ENCODE data around the gene FHIP1A. TPM values are rescaled to one million over a fixed set of nuclear protein-coding genes. Genes with fewer than 3 reads are reported as not detected.

FHIP1A gene
- polyA plus RNA-seq, 6 donors from 2014 or later: 0.10 TPM; not detected in 5

DNA sequence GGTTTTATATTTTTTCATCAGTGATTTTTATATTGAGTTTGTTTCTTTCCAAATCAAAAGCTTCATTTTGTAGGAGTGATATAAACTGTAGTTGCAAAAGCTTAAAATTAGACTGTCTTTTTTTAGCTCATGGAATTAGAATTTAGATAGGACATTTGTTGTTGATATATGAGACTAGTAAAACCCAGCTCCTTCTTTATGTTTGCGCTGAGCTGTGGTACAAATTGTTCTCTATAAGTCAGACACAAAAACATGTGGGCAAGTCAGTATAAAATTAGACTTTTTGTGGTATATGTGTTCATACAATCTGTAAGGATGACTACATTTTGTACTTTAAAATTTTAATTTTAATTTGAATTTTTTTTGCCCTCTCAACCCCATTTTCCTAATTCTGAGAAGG is 18.3 kb downstream of the FHIP1A start:
- H3K36me3 Mint-ChIP-seq: no peaks in the 10 kb centered on the region
- H3K9me3 Mint-ChIP-seq: peaks cover 0 to 5% (median 1%) of the 10 kb centered on the region in 7 donors
- H3K4me1 Mint-ChIP-seq: no peaks in the 10 kb centered on the region
- peaks cover 18 to 28% (median 21%) of the 10 kb centered on the region in 3 donors for H3K27me3 Mint-ChIP-seq
- ATAC-seq (ENCODE audit: low read depth in 2 of 2): no peak
- no peak overlapping the region for H3K27ac Mint-ChIP-seq
- H3K4me3 Mint-ChIP-seq: no peak overlapping the region
- DNase-seq: no peak

DNA sequence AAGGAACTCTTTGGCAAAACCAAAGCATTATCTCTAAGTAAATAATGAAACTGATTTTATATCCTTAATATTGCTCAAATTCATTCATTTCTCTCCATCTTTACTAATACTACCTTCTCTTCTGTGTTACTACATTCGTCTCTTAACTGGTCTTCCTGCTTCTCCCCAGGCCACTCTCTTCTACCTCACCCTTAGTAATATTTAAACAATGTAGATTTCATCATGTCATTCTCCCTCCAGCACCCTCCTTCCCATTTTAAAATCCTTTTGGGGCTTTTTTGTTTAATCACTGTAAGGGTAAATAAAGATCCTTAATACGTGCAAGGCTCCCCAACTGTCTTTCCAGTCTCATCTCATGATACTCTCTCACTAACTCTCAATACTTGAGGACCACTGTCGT is 19.4 kb downstream of the FHIP1A start:
- Mint-ChIP-seq H3K36me3 (no peaks in the 10 kb centered on the region), H3K27ac (no peak overlapping the region), H3K27me3 (peaks cover 22 to 37% (median 32%) of the 10 kb centered on the region in 3 donors), H3K4me1 (no peaks in the 10 kb centered on the region), H3K4me3 (no peak overlapping the region), H3K9me3 (peaks cover 0 to 5% (median 1%) of the 10 kb centered on the region in 7 donors)
- DNase-seq (no peak), ATAC-seq (ENCODE audit: low read depth in 2 of 2) (no peak)

DNA sequence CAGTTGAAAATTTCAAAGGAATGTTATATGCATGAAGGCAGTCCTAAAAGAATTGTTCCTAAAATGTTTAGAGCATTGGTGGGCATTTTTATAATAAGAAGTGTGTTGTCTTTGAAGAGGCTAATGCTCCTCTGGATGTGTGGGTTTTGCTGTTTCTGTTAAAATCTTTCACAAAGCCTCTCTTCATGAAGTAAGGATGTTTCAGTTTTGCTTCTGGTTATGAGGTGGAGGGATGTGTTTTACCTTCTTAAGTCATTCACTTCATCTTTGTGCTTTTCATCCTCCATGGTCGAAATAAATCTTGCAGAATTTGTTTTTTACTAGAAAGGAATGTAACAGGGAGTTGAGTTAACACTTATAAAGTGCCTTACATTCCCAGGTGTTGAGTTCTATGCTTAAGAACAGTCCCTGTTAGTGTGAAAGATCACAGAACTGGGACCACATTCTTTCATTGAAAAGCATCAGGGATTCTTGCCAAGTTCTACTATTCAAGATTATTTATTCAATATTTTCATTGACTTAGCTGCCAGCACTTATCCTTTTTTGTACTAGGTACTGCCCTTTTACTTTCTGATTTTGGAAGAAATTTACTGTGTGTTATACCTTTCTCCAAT is 21.1 kb downstream of the FHIP1A start:
- no peaks in the 10 kb centered on the region for H3K4me1 Mint-ChIP-seq
- no peaks in the 10 kb centered on the region for H3K36me3 Mint-ChIP-seq
- H3K9me3 Mint-ChIP-seq: peaks cover 0 to 5% (median 1%) of the 10 kb centered on the region in 7 donors
- ATAC-seq (ENCODE audit: low read depth in 2 of 2) (no peak), DNase-seq (no peak)
- H3K4me3 Mint-ChIP-seq: no peak overlapping the region
- no peak overlapping the region for H3K27ac Mint-ChIP-seq
- H3K27me3 Mint-ChIP-seq: peaks cover 21 to 25% (median 25%) of the 10 kb centered on the region in 3 donors

DNA sequence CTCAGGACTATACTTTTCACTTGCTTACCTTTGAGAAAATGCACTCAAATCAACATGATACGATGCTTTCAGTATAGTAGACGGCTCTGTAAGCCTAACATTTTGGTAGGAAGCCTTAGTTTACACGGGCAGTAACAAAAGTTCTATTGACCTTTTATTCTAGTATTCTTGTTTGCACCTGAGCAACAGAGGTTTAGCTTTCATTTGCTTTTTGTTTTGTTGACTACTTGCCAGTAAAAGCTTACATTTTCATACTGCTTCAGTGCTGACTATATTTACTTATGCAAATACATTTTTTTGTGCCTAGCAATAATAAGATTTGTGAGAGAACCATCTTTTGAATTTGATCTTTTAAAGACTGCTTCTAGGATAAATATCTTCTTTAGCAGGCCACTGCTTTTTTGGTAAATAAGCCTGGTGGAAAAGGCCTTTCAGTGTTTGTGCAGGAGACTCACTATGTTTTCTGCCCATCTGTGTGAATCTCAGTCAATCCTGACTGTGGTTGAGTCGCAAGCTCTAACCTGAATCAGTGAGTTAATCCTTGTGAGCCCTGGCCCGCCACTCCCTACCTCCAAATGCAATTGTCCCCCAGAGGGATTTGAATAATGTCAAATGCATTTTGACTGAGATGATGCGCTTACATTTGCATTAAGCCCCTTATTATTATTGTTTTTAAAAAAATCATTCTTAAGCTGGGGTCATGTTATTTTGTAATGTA is 21.9 kb downstream of the FHIP1A start:
- ATAC-seq (ENCODE audit: low read depth in 2 of 2) (no peak), DNase-seq (no peak)
- Mint-ChIP-seq H3K27ac (no peak overlapping the region), H3K36me3 (no peaks in the 10 kb centered on the region), H3K9me3 (peaks cover 0 to 5% (median under 1%) of the 10 kb centered on the region in 7 donors), H3K4me1 (no peaks in the 10 kb centered on the region), H3K27me3 (peaks cover 20 to 25% (median 21%) of the 10 kb centered on the region in 3 donors), H3K4me3 (no peak overlapping the region)

DNA sequence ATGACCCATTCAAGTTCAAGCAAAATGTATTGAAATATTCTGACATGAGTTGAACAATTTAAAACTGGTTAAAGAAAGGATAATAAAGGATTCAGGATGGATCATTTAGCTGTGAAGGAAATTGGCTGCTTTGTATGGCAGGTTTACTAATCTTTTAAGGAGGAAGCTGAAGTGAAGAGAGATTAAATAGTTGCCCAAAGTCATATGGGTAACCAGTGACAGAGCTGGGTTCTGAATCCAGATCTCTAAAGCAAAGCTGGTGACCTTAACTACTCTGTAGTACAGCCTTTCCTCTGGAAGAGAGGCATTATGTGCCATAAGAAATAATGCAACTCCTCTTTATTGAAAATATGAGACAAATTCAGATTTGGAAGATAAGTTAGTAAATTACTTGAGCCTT is 22.8 kb downstream of the FHIP1A start:
- Mint-ChIP-seq H3K27me3 (peaks cover 21 to 25% (median 23%) of the 10 kb centered on the region in 3 donors), H3K9me3 (peaks cover 0 to 5% (median 0%) of the 10 kb centered on the region in 7 donors), H3K36me3 (no peaks in the 10 kb centered on the region), H3K27ac (no peak overlapping the region), H3K4me3 (no peak overlapping the region), H3K4me1 (no peaks in the 10 kb centered on the region)
- no peak for ATAC-seq (ENCODE audit: low read depth in 2 of 2)
- no peak for DNase-seq

DNA sequence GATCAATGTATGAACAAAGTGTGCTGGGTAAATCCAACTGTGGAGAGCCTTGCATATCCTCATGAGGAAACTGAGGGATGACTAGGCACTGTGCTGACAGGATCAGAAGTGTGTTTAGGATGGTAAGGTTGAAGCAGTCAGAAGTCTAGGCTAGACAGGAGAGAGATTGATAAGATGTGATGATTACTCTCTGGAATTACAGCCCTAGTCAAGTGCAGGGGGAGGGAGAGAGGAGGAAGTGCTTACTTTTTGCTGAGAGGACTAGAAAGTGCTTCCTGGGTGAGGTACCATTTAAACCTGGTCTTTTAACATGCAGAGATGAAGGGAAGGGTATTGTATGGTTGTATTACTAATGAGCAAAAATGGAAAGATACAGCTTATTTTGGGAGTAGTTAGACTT is 23.7 kb downstream of the FHIP1A start:
- peaks cover 21 to 25% (median 23%) of the 10 kb centered on the region in 3 donors for H3K27me3 Mint-ChIP-seq
- H3K36me3 Mint-ChIP-seq: no peaks in the 10 kb centered on the region
- H3K4me1 Mint-ChIP-seq: no peaks in the 10 kb centered on the region
- peaks cover 0 to 5% (median 0%) of the 10 kb centered on the region in 7 donors for H3K9me3 Mint-ChIP-seq
- DNase-seq (no peak), ATAC-seq (ENCODE audit: low read depth in 2 of 2) (no peak)
- no peak overlapping the region for H3K27ac Mint-ChIP-seq
- H3K4me3 Mint-ChIP-seq: no peak overlapping the region

DNA sequence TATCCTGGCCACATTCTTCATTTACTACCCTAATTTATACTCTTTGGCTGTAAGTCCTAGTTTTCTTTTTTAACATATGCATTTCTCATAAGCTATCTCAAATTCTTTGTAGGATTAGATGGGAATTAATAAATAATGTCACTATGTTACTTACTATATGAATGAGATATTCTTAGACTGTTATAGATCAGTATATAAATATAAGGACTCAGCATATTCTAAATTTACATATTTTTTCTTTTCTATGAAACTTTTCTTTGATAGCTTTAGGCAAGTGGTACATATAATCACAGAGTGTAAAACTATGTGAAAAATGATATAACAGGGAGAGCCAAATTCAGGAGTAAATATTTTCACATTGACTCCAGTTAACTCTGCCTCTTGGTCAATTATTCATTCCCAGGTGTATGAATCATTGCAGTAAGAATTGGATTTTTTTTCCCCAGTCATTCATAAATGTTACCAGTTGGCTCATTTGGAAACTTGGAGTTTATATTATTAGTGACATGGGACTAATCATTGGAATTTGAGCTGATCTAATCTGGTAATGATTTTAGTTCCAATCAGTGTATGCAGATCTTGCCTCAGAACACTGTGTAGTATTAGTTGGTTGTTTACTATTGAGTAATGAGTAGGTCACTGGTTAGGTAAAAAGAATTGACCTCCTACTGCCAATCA is 25.3 kb downstream of the FHIP1A start:
- DNase-seq (no peak), ATAC-seq (ENCODE audit: low read depth in 2 of 2) (no peak)
- H3K36me3 Mint-ChIP-seq: no peaks in the 10 kb centered on the region
- no peak overlapping the region for H3K27ac Mint-ChIP-seq
- H3K27me3 Mint-ChIP-seq: peaks cover 13 to 19% (median 17%) of the 10 kb centered on the region in 3 donors
- H3K4me1 Mint-ChIP-seq: no peaks in the 10 kb centered on the region
- no peaks in the 10 kb centered on the region for H3K9me3 Mint-ChIP-seq
- H3K4me3 Mint-ChIP-seq: no peak overlapping the region

DNA sequence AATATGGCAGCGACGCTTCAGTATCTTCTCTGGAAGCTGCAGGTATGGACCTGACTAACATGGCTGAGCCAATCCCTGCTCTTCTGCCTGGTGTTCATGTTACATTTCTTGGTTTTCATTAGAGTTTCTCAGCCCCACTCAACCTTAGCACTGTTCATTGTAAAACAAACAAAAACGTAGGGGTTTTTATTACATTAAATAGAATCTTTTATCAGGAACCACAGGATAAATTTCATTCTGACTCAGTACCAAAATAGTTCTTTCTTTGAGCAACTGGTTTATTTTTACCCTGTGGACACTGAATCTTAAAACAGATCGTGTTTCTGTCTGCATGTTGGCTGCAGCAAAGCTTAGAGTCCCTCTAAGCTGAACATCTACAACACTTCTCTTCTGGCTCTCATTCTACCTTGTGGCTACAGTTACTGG is 27.1 kb downstream of the FHIP1A start:
- no peak for ATAC-seq (ENCODE audit: low read depth in 2 of 2)
- Mint-ChIP-seq H3K27me3 (peaks cover 12 to 19% (median 17%) of the 10 kb centered on the region in 3 donors), H3K36me3 (no peaks in the 10 kb centered on the region), H3K27ac (no peak overlapping the region), H3K4me1 (no peaks in the 10 kb centered on the region), H3K4me3 (no peak overlapping the region), H3K9me3 (peaks cover 0 to 3% (median 0%) of the 10 kb centered on the region in 7 donors)
- DNase-seq: no peak

DNA sequence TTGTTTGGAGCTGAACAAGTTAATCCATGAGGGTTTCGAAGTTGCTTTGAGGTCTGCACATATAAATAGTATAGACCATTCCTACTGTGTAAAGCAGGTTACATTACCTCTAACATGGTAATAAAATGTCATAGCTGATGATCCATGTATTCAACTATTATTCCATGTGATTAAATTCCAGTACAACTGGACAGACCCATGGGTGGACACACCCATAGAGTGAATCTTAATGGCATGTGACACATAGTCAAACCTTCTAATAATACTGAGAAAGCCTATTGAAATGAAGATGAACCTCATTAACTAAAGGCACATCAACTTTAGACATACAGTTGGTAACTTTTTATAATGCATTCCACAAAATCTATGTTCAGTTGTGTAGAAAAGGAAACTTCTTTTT is 28.5 kb downstream of the FHIP1A start:
- H3K27ac Mint-ChIP-seq: no peak overlapping the region

DNA sequence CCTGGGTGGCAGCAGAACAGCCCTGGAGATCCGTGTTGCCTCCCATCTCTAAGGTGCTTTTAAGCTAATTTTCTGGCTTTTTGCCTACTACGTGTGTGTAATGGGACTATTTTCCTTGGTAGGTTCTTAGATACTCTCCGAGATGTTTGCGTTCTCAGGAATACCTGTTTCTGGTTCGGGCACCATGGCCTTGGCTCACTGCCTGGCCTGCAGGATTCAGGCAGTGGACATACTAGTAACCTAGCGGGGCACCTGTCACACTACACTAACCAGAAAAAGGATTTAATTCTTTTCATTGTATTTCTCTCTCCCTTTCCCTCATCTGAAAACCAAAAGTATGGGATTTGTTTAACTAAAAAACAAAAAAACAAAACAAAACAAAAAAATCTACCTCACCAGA is 29.2 kb downstream of the FHIP1A start:
- DNase-seq (no peak), ATAC-seq (ENCODE audit: low read depth in 2 of 2) (no peak)
- H3K9me3 Mint-ChIP-seq: peaks cover 0 to 3% (median 0%) of the 10 kb centered on the region in 7 donors
- no peaks in the 10 kb centered on the region for H3K4me1 Mint-ChIP-seq
- H3K27me3 Mint-ChIP-seq: peaks cover 5 to 10% (median 7%) of the 10 kb centered on the region in 3 donors
- H3K4me3 Mint-ChIP-seq: no peak overlapping the region
- no peak overlapping the region for H3K27ac Mint-ChIP-seq
- no peaks in the 10 kb centered on the region for H3K36me3 Mint-ChIP-seq

More for the DNA sequence above, 28.5 kb downstream of the FHIP1A start:
- no peaks in the 10 kb centered on the region for H3K36me3 Mint-ChIP-seq
- H3K27me3 Mint-ChIP-seq: peaks cover 10 to 14% (median 12%) of the 10 kb centered on the region in 3 donors
- H3K9me3 Mint-ChIP-seq: peaks cover 0 to 3% (median 0%) of the 10 kb centered on the region in 7 donors
- H3K4me3 Mint-ChIP-seq: no peak overlapping the region
- DNase-seq (no peak), ATAC-seq (ENCODE audit: low read depth in 2 of 2) (no peak)
- H3K4me1 Mint-ChIP-seq: no peaks in the 10 kb centered on the region

DNA sequence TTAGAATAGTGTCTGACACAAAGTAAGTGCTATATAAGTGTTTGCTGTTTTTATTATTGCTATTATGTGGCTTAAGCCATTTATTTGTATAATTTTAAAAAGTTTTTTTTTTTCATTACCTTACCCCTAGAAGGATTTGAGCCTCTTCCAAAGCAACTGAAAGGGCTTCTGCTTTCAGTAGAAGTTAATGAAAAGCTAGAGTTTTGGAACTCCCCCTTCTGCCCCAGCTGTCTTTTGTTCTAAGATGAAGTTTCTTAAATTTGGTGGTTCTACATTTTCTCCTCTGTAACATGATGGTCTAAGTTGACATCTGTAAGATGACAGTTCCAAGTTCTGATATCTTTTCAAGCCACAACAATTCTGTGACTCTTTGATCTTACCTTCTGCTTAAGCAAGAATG is 30.3 kb downstream of the FHIP1A start:
- Mint-ChIP-seq H3K27me3 (peaks cover 13 to 16% (median 15%) of the 10 kb centered on the region in 3 donors), H3K36me3 (no peaks in the 10 kb centered on the region), H3K4me1 (no peaks in the 10 kb centered on the region), H3K27ac (no peak overlapping the region), H3K4me3 (no peak overlapping the region), H3K9me3 (peaks cover 0 to 4% (median 0%) of the 10 kb centered on the region in 7 donors)
- DNase-seq (no peak), ATAC-seq (ENCODE audit: low read depth in 2 of 2) (no peak)

DNA sequence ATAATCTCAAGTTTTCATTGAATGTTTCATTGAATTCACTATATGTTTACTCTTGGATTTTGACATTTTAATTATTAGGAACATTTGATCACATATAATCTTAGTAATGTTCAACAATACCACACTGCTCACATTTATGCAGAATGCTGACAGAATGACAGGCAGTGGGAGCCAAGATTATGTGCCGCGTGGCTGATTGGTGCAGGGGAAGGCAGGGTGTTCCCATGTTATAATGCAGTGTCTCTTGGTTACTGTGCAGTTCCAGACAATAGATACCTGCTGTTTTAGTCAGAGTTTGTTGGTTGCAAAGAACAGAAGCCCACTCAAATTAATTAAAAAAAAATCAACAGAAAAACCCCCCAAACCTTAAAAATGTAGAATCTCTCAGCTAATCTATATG is 33.0 kb downstream of the FHIP1A start:
- H3K4me1 Mint-ChIP-seq: no peaks in the 10 kb centered on the region
- H3K36me3 Mint-ChIP-seq: no peaks in the 10 kb centered on the region
- peaks cover 0 to 4% (median 0%) of the 10 kb centered on the region in 7 donors for H3K9me3 Mint-ChIP-seq
- H3K27ac Mint-ChIP-seq: no peak overlapping the region
- no peak overlapping the region for H3K4me3 Mint-ChIP-seq
- no peak for ATAC-seq (ENCODE audit: low read depth in 2 of 2)
- H3K27me3 Mint-ChIP-seq: peaks cover 23 to 26% (median 25%) of the 10 kb centered on the region in 3 donors
- DNase-seq: no peak

DNA sequence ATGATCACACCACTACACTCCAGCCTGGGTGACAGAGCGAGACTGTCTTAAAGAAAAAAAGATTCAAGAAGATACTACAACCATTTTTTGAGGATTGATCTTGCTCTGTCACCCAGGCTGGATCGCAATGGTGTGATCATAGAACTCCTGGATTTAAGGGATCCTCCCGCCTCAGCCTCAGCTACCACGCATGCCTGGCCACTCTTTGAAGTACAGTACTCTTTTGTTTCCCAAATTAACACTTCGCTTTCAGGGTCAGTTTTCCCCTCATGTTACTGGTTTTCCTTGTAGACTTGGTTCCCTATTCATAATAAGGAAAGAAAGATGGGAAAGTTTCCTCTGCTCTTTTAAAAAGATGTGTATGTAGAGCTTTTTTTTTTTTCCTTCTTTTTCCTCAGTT is 34.3 kb downstream of the FHIP1A start:
- no peak for ATAC-seq (ENCODE audit: low read depth in 2 of 2)
- H3K4me1 Mint-ChIP-seq: no peaks in the 10 kb centered on the region
- peaks cover 0 to 4% (median 0%) of the 10 kb centered on the region in 7 donors for H3K9me3 Mint-ChIP-seq
- DNase-seq: no peak
- no peak overlapping the region for H3K27ac Mint-ChIP-seq
- no peaks in the 10 kb centered on the region for H3K36me3 Mint-ChIP-seq
- H3K4me3 Mint-ChIP-seq: no peak overlapping the region
- peaks cover 21 to 27% (median 26%) of the 10 kb centered on the region in 3 donors for H3K27me3 Mint-ChIP-seq

All from naive B cell (primary cell).